Activated naive CD4-positive, alpha-beta T cell treated with Interleukin-2 at 50 U/mL for 16 hours (primary cell): ENCODE measurements around the gene CCDC117.
A peak's percentile ranks its signal among the peaks of the same experiment; 100 is the strongest.

Source experiments
- DNase-seq: peaks from one replicate; pipeline ENCODE4 v3.0.0-alpha.2; 2020

CCDC117 gene

DNA sequence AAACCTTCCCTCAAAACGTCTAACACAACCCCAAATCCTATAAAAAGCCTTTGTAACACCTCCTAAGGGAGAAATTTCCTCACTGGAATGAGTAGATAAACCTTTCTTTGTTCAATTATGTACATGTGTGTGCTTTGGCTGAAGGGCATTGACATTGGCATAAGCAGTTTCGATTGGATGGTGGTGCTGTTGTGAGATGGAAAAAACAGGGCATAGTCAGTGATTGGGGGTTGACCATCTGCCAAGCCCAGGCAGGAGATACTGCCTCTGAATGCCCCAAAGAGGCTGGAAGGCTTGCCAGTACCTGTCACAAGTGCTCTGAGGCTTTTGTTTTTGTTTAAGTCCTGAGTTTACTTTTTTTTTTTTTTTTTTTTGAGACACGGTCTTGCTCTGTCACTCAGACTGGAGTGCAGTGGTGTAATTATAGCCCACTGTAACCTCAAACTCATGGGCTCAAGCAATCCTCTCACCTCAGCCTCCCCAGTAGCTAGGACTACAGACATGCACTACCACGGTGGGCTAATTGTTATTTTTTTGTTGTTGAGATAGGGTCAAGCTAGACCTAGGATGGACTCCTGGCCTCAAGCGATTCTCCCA lies 1.2 kb upstream of the CCDC117 start:
- no peak for DNase-seq

DNA sequence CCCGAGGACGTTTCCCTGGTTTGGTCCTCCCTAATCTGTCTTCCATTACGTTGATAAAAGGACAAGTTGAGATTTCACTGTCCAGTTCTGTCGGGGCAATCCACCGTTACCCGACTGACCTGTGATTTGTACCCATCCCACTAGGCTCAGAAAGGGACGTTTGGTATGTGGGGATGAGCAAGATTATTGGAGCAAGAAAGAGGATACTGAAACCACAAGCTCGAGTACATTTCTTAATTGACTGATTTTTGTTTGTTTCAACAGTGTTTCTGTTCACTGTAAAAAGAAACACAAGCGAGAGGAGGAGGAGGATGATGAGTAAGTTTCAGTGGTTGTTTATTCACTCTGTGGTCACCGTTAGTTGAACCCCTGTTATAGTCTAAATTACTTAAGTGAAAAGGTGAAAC lies 969 bp downstream of the CCDC117 start:
- DNase-seq = no peak

DNA sequence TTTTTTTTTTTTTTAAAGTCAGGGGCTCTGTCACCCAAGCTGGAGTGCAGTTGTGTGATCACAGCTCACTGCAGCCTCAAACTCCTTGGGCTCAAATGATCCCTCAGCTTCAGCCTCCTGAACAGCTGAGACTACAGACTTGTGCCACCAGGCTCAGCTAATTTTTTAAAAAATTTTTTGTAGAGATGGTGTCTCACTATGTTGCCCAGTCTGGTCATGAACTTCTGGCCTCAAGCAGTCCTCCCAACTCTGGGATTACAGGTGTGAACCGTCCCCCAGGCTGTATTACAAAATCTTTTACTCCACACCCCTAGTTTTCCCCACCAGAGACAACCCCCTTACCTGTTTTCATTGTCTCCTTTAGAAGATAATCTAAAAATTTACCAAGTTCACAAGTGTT lies 1.9 kb downstream of the CCDC117 start:
- no peak for DNase-seq

DNA sequence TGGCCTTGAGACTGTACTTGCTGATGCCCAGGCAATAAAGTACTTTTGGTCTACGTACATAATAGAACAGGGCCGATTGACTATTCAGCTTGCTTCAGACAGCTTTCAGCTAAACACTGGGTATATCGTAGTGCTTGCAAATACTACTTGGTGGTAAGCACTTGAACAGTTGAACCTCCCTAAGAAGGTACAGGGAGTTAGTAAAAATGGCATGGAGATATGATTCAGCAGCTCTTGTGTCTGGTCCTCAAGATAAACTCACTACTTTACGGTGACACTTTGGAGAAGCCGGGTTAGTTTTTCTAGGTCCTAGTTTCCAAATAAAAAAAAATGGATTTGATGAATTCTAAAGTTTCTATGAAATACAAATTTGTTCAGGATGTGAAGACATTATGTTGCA lies 7.3 kb downstream of the CCDC117 start:
- DNase-seq = no peak

DNA sequence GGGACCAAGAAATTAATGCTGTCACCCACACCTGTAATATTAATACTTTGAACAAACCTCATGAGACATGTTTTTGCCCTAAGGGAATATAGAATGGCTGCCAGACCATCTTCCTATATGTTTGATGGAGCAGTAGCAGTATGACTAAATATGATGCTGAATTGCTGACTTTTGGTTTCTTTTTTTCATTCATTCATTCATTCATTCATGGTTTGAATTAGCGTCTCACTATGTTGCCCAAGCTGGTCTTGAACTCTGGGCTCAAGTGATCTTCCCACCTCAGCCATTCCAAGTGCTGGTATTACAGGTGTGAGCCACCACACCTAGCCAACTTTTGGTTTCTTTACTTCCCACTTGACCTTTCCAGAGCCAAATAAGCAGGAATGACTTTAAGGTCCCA lies 7.8 kb downstream of the CCDC117 start:
- no peak for DNase-seq

DNA sequence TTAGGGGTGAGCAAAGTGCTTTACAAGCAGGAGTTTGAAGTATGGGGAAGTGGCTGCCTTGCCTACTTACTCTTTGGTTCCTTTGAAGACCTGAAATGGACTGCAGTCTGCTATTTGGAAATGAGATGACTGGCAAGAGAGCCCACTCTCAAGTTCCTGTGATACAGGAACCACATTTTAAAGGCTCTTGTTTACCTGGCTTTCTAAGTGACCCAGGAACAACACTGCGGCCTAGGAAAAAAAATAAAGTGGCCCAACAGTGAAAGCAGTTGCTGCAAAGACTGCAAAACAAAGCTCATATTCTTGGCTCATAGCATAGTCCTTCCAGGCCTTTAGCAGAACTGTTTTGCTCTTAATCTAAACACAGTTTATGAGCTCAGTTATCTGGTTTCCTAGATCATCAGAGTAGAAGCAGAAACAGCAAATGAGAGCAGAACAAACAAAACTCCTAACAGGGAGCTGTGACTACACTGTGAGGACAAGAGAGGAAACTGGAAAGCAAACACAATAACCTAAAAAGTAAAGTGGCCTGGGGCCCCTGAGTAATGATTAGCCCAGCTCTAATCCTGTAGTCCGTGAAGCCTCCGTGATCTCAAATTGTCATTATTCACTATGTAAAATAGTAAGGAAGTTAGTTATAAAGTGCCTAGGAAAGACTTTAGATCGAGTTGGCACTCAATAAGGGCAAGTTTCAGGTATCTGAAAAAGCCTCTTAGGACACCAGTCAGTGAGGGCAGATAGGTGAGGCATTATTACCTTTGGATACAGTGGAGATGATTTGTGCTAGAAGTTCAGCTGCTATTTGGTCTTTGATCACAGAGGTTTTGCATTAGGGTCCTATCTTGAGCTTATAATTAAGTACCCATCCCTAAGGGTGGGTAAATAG lies 11.5 kb downstream of the CCDC117 start:
- no peak for DNase-seq

DNA sequence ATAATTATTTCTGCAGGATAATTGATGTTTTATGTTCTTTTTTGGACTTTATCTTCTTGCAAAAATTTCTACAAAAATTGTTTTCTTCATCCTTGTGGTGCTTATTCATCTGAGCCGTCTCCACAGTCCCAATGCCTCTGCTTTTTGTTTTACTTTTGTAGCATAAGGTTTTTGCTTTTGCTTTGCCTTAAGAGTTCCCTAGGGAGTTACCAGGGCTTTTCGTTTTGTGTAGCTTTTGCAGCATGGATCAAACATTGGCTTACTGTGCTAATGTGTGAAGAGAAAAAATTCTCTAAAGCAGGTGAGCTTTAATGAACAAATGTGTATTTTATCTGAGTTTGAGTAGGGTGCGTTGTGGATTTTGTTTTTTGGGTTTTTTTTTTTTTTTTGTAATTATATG lies 16.1 kb downstream of the CCDC117 start:
- no peak for DNase-seq

DNA sequence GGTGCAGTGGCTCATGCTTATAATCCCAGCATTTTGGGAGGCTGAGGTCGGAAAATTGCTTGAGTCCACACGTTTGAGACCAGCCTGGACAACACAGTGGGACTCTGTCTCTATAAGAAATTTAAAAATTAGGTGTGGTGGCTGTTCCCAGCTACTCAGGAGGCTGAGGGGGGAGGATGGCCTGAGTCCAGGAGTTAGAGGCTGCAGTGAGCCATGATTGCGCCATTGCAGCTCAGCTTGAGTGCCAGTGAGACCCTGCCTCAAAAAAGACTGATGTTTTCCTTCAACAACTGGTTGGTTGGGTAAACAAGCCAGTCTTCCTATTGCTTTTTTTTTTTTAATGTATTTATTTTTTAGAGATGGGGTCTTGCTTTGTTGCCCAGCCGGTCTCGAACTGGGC lies 18.6 kb downstream of the CCDC117 start:
- DNase-seq = no peak

DNA sequence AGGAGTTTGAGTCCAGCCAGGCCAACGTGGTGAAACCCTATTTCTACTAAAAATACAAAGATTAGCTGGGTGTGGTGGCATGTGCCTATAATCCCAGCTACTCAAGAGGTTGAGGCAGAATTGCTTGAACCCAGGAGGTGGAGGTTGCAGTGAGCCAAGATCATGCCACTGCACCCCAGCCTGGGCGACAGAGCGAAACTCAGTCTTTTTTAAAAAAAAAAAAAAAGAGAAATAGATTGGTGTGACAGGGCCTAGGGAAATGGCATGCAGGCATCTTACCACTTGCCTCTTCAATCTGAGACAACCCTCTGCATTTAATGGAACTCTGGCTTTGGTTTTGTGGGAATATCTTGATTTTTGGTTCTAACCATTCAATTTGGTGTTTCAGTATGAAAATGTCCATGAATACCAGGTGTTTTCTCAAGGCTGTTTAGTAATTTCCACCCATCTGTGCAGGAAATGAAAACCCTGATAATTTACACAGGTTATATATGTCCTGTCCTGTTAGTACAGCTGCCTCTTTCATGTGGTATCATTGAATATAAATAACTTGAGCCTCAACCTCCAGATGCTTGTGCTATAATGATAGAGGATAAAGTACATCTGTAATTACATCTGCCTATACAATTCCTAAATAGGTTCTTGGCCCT lies 19.5 kb downstream of the CCDC117 start:
- DNase-seq = no peak

DNA sequence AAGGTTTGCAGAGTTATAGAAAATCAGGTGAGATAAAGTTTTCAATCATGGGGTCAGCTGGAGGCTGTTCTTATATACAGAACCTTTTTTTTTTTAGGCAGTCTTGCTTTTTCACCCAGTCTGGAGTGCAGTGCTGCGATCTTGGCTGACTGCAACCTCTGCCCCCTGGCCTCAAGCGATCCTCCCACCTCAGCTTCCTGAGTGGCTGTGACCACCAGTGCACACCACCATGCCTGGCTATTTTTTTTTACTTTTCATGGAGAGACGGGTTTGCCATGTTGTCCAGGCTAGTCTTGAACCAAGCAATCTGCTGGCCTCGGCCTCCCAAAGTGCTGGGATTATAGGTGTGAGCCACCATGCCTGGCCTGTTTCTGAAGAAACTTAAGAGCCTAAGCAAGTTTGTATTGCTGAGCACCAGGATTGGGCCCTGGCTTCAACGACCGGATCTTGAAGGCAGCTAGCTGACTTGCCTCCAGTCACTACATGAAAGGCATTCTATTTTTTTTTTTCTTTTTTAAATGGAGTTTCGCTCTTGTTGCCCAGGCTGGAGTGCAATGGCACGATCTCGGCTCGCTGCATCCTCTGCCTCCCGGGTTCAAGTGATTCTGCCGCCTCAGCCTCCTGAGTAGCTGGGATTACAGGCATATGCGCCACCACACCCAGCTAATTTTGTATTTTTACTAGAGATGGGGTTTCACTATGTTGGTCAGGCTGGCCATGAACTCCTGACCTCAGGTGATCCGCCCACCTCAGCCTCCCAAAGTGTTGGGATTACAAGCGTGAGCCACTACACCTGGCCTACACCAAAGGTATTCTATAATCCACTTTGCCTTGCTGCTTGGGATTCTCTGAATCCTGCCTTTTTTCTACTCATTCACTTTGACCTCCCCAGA lies 20.2 kb downstream of the CCDC117 start:
- no peak for DNase-seq

DNA sequence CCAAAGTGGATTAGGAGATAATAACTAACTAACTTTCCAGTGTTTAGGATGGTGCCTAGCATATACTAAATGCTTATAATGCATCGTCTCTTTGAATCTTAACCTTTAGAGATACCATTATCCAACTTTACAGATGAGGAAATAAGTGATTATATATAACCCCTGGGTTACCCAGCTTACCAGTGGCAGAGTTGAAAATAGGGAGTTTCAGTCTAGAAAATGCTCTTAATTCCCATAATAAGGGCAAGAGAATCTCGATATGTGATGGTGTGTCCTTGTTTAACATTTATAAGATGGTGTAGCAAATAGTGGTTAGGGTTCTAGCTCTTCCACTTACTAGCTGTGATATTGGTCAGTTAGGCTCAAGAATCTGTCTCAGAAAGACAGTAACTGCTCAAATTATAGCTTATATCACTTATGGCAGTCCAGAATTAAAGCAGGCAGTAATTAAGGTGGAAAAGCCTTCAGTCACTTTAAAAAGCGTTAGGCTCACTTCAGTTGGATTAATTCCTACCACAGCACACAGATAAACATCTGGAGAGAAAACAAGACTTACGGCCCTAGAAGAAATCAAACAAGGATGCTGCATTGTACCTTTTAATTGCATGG lies 21.6 kb downstream of the CCDC117 start:
- no peak for DNase-seq

DNA sequence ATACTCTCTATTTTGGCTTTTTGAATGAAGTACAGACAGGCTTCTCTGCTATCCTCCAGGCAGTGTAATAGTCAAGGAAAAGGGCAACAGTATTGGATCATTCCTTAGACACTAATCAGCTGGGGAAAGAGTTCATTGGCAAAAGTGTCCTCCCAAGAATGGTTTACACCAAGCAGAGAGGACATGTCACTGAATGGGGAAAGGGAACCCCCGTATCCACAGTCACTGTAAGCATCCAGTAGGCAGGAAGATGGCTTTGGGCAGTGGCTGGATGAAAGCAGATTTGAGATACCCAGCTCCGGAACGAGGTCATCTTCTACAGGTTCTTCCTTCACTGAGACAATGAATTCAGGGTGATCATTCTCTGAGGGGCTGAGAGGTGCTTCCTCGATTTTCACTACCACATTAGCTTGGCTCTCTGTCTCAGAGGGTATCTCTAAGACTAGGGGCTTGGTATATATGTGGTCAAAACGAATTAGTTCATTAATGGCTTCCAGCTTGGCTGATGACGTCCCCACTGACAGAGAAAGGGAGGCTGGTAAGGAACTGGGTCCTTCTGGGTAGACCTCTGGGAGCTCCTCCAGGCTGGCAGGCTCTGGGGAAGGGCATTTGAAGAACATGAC lies 22.7 kb downstream of the CCDC117 start:
- no peak for DNase-seq

DNA sequence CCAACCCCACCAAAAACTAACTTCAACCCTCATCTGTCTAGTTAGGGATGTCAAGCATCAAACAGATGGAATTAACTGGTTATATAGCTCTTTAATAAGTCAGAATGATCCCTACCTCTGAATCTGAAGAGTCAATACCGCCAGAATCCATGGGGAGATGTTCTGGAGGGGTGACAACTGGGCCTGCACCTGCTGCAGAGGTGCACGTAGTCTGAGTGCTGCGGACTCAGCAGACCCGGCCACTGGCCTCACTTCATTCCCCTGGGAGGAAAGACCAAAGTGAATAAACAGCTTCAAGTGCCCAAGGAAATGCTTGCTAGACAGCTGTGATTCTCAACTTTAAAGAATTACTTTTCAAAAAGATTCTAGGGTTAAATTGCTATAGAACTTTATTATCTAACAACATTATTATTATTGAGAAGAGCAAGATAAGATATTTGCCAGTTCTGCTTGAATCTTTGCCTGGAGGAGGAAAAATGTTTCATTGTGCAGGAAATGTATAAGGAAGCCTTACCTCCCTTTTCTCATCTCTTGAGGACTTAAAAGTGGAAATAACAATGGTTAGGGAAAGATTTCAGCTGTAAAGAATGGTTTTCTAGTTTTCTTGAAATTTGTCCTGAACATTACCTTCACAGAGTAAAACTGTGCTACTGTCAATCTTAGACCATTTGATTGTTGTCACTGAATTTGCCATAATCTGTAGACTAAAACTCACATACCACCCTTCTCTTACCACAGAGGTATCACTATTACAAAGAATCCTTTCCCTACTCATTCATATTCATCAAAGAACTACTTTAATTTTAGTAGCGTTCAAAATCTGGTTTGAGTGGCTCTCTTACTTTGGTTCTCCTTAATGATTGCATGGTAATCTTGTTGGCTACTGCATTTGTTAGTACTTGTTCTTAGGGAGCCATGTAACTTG lies 23.7 kb downstream of the CCDC117 start:
- no peak for DNase-seq

DNA sequence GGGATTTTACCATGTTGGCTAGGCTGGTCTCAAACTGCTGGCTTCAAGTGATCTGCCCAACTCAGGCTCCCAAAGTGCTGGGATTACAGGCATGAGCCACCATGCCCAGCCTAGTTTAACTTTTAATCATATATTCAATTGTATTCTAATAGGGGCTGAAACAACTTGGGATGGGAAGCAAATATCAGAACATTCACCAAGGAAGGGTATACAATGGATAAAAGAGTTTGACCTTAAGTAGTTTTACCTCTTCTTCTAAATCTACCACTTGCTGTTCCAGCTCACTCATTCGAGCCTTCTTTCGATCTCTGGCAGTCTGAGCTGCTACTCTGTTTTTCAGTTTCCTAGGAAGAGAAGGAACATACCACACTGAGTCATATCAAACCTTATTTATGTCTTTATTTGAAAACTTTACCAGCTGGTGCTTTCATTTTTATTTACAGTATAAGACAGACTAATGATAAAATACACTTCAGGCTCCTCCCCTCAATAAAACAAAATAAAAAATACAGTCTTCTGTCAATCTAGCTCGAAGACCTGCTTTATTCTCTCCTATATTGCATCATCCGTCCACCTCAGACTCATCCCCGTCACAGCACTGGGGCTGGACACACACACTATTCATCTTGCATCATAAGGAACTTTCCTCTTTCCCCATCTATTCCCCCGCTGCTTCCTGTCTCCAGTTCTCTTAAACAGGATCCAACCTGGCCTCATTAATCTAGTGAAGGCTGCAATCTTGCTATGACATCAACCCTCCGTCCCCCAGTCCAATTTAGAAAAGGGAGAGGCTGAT lies 26.5 kb downstream of the CCDC117 start:
- peak; percentile 41 for DNase-seq

DNA sequence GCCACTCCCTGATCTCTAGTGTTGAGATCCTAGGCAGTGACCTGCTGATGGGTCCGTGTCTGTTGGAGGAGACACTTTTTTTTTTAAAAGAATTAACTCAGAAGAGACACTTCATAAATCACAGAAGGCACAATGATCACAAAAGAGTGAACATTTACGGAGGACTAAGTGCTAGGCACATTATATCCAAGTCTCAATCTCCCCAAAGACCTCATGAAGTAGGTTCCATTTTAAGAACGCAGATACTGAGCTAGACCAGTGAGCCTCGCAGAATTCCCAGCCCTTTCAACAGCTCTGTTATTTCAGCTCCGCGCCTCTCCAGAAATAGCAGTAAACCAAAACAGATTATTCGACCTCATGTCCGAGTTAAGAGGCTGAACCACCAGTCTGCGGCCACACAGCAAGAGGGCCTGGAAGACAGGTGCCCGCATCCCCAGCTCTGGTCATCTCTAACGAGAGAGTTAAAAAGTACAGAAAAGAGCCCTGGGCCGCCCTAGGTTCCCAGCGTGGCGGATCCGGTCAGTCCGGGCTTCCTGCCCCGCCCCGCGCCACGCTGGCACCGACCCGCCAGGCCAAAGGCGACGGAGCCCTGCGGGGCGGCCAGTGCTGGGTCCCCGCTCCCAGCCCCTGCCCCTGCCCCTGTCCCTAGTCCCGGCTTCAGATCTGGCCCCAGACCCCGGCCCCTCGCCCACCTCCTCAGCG lies 27.3 kb downstream of the CCDC117 start:
- DNase-seq = peak; percentile 40

DNA sequence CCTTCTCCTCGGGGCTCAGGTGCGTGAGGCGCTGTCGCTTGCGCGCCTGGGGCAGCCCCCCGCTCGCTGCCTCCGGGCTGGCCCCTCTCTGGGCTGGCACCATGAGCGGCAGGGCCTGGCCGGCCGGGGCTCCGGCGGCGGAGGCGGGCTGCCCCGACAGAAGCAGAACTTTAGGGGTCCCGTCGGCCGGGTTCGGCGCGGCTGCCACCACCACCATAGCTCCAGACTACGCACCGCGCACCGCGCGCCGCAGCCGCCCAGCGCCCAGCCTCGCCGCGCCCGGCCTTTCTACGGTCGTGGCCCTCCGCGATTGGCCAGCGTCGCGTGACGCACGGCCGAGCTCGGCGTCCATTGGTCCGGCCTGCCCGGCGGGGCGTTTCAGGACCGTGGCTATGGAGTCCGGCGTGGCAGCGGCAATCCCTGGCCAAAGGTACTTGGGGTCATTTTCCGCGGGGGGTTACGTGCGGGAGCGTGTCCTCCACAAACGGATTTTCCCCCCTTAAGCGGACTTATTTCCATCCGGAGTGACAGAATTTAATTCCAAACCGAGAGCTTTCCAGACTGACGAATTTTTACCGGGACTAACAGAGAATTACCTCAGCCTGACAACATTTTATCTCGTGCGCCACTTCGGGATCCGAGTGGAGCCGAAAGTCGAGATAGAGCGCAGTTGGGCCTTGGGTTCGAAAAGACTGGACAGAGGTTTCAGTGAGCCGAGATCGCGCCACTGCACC lies 28.0 kb downstream of the CCDC117 start, which contains the start of gene XBP1:
Gene XBP1, minus strand, starts transcription at position 262 of the 734 bp plus-strand sequence.
- peak; percentile 92 for DNase-seq

DNA sequence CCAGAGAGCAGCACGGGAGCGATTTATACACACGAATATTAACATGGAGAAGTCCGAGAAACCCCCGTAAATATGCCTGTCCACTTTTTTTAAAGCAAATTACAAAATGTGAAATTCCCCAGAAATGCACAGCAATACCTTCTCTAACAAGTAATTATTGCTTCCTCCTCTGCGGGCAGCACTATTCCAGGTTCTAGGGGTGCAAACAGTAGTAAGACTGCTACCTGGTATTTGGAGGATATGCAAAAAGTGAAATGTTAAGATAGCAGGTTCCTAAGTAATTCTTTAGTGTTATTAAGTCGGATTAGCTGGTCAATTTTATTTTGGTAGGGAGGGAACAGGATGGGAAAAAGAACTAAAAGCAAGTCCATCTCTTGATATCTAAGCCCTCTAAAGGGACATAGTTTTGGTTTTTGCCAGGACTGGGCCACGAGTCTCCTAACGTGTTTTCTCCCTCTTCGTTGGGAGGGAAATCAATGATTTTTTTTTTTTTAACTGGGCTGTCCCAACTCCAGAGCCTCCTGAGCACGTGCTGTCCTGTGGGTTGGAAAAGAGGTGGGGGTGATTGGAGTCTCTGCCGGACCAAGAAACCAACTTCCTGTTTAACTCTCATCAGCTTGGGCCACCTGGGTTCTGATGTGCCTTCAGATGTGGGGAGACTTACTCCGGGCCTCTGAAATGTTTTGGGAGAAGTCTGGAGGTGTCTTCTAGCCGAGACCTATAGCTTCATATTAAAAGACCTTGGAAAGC lies 29.5 kb downstream of the CCDC117 start:
- no peak for DNase-seq

DNA sequence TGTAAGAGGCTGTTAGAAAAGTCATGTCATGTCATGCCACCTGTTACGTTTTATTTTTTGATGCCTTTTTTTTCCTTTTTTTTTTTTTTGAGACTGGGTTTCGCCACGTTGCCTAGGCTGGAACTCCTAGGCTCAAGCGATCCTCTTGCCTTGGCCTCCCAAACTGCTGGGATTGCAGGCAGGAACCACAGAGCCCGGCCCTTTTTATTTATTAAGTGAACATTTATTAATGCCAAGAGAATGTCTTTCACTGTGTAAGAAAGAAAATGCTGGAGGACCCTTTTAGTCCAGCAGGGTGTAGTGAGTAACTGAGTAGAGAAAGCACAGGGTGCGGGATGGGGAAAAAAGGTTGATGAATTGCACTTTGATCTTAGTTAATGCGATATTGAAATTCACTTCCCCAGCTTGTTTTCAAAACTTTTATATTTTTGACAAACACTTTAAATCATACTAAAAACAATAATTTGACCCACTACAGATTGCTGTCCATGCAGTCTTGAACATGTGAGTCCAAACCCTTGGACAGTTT lies 30.2 kb downstream of the CCDC117 start:
- DNase-seq = no peak
